Activated T-cell treated with anti-CD3 and anti-CD28 coated beads, Interleukin-2, amount 50 U/mL, for 72 hours (primary cell): ENCODE data around the gene FJX1. TPM values are rescaled to one million over a fixed set of nuclear protein-coding genes. Genes with fewer than 3 reads are reported as not detected.

Experiments
- ATAC-seq, 2 donors: fragments of 150-1000 bp; cut with Tn5 transposase; replicated peaks in 1 of 2; 2 replicates each; pipeline ENCODE4 v1.10.0; 2021; ENCODE audit warnings: moderate library complexity in 2 of 2, mild to moderate bottlenecking in 1 of 2
- DNase-seq, 2 donors: peaks; one replicate each; pipeline ENCODE4 v3.0.0; 2021 to 2022; ENCODE audit warnings: mixed read lengths in 1 of 2
- H3K27ac Mint-ChIP-seq: one replicate; pipeline ENCODE4 v1.8.0; 2022; ENCODE audit warnings: mild to moderate bottlenecking, moderate library complexity, mixed read lengths
- H3K27me3 Mint-ChIP-seq: one replicate; pipeline ENCODE4 v1.8.0; 2022; ENCODE audit warnings: low read depth, mixed read lengths
- H3K36me3 Mint-ChIP-seq, 2 donors: one replicate each; pipeline ENCODE4 v1.8.0; 2022; ENCODE audit warnings: mixed read lengths in 2 of 2, mild to moderate bottlenecking in 1 of 2; ENCODE audit not compliant: insufficient read depth in 2 of 2
- H3K4me1 Mint-ChIP-seq: one replicate; pipeline ENCODE4 v1.8.0; 2022; ENCODE audit warnings: low read depth, mixed read lengths
- H3K4me3 Mint-ChIP-seq, 2 donors: one replicate each; pipeline ENCODE4 v1.8.0; 2022; ENCODE audit warnings: mild to moderate bottlenecking in 2 of 2, mixed read lengths in 2 of 2, moderate library complexity in 2 of 2
- H3K9me3 Mint-ChIP-seq, 2 donors: one replicate each; pipeline ENCODE4 v1.8.0; 2022; ENCODE audit warnings: mixed read lengths in 2 of 2
- total RNA-seq, 2 donors: library from RNA; stranded (reverse); gene quantifications; one replicate each; pipeline ENCODE4 v1.2.3, GENCODE V29; 2022

Gene FJX1
- total RNA-seq, 2 donors from 2014 or later: 0.46 to 0.89 TPM

GRCh38 chr11:35590412-35590811, 27.8 kb upstream of the FJX1 start:
- Mint-ChIP-seq H3K4me3 (no peak overlapping the region), H3K27ac (no peak overlapping the region), H3K36me3 (no peaks in the 10 kb centered on the region), H3K4me1 (peaks cover 6% of the 10 kb centered on the region), H3K9me3 (no peaks in the 10 kb centered on the region), H3K27me3 (peaks cover 70% of the 10 kb centered on the region)
- no peak for ATAC-seq
- DNase-seq: no peak

- ATAC-seq (no peak), DNase-seq (no peak)
- H3K27ac Mint-ChIP-seq: no peak overlapping the region
- H3K27me3 Mint-ChIP-seq: peaks cover 73% of the 10 kb centered on the region
- H3K4me1 Mint-ChIP-seq: peaks cover 6% of the 10 kb centered on the region
- H3K36me3 Mint-ChIP-seq: no peaks in the 10 kb centered on the region
- no peaks in the 10 kb centered on the region for H3K9me3 Mint-ChIP-seq
- H3K4me3 Mint-ChIP-seq: no peak overlapping the region
These were observed 25.1 kb upstream of the FJX1 start for GRCh38 chr11:35593143-35593542.

- ATAC-seq (no peak), DNase-seq (no peak)
- H3K4me3 Mint-ChIP-seq: no peak overlapping the region
- H3K27ac Mint-ChIP-seq: no peak overlapping the region
- H3K4me1 Mint-ChIP-seq: peaks cover 20% of the 10 kb centered on the region
- H3K36me3 Mint-ChIP-seq: no peaks in the 10 kb centered on the region
- no peaks in the 10 kb centered on the region for H3K9me3 Mint-ChIP-seq
- H3K27me3 Mint-ChIP-seq: peaks cover 71% of the 10 kb centered on the region
These were observed 23.6 kb upstream of the FJX1 start for GRCh38 chr11:35594680-35595079.

GRCh38 chr11:35598254-35599125, 19.8 kb upstream of the FJX1 start:
- ATAC-seq: peak; percentile 92
- H3K36me3 Mint-ChIP-seq: no peaks in the 10 kb centered on the region
- H3K9me3 Mint-ChIP-seq: no peaks in the 10 kb centered on the region
- H3K27me3 Mint-ChIP-seq: peaks cover 80% of the 10 kb centered on the region
- peak overlapping the region; percentile 1 for H3K27ac Mint-ChIP-seq
- H3K4me3 Mint-ChIP-seq: peak overlapping the region; percentile 9 to 54
- DNase-seq: peak; percentile 18 to 48
- peaks cover 20% of the 10 kb centered on the region for H3K4me1 Mint-ChIP-seq

DNA sequence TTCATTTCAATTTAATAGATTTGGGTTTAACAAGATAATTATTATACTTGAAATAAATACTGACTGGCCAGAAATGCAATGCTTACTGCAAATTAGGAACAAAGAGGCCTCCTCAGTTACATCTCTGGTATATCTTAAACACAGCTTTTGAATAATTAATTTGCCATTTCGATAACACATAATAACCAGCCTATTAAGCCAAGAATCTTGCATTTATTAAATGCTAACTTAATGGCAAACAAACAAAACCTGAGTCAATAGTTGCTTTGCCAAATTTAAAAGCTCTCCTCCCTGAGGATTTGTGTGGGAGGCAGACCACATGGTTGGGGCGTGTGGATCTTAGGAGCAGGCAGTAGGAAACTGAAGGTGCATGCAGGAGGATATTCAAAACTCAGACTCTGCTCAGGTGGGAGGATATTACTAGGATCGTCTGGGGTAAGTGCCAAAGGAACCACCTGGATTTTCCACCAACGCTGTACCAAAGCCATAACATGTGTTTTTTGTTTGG, 17.9 kb upstream of the FJX1 start:
- H3K9me3 Mint-ChIP-seq: no peaks in the 10 kb centered on the region
- H3K4me3 Mint-ChIP-seq: no peak overlapping the region
- H3K27ac Mint-ChIP-seq: no peak overlapping the region
- H3K36me3 Mint-ChIP-seq: no peaks in the 10 kb centered on the region
- peaks cover 20% of the 10 kb centered on the region for H3K4me1 Mint-ChIP-seq
- DNase-seq (no peak), ATAC-seq (no peak)
- H3K27me3 Mint-ChIP-seq: peaks cover 69% of the 10 kb centered on the region

DNA sequence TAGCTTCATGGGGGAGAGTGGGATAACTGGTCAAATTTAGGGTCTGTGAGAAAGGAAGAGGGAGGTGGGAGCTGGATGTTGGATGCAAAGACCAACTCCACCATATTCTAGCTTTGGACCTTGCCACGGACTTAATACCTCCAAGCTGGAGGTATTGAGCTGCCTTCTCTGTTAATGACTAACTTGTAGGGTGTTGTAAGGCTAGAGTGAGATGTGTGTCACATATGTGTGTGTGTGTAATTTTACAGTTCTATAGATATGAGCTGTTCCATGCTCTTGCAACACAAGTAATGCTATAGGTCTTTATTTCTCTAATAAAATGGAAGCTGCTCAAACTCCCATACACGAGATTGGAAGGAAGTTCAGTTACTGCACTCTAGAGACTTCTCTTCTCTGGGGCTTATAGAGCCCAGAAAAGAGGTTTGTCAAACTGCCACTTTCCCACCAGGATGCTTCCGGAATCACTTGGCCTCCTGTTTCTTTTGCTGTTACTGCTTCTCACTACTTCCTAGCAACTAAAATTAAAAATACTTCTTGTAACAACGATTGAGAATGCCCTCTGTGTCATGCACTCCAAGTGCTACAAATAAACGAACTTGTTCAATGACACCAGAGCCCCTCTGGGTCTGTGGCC, 16.0 kb upstream of the FJX1 start:
- no peak overlapping the region for H3K27ac Mint-ChIP-seq
- peaks cover 68% of the 10 kb centered on the region for H3K27me3 Mint-ChIP-seq
- H3K36me3 Mint-ChIP-seq: no peaks in the 10 kb centered on the region
- peaks cover 20% of the 10 kb centered on the region for H3K4me1 Mint-ChIP-seq
- no peak for DNase-seq
- H3K4me3 Mint-ChIP-seq: no peak overlapping the region
- H3K9me3 Mint-ChIP-seq: no peaks in the 10 kb centered on the region
- ATAC-seq: no peak

GRCh38 chr11:35602979-35603378, 15.3 kb upstream of the FJX1 start:
- Mint-ChIP-seq H3K4me1 (peaks cover 15% of the 10 kb centered on the region), H3K27me3 (peaks cover 68% of the 10 kb centered on the region), H3K36me3 (no peaks in the 10 kb centered on the region), H3K27ac (no peak overlapping the region), H3K4me3 (no peak overlapping the region), H3K9me3 (no peaks in the 10 kb centered on the region)
- ATAC-seq: no peak
- no peak for DNase-seq

DNA sequence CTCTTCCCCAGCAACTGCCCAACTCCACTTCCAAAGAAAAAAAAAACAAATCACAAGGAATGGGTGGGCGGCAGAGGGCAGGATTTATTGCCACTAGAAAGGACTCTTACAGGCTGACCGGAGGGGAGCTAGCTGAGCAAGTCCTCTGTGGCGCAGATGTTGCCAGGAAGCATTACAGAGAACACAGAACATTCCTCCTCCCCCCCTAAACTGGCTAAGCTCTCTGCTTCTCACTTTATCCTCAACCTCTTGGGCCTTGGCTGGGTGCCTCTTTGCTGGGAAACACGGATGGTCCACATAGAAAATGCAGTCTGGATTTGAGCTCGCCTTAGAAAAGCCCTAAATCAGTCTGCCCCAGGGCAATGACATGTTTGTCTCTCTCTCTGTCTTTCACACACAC, 12.6 kb upstream of the FJX1 start:
- H3K36me3 Mint-ChIP-seq: no peaks in the 10 kb centered on the region
- H3K4me1 Mint-ChIP-seq: no peaks in the 10 kb centered on the region
- no peak overlapping the region for H3K4me3 Mint-ChIP-seq
- no peak overlapping the region for H3K27ac Mint-ChIP-seq
- H3K9me3 Mint-ChIP-seq: no peaks in the 10 kb centered on the region
- DNase-seq: no peak
- no peak for ATAC-seq
- peaks cover 75% of the 10 kb centered on the region for H3K27me3 Mint-ChIP-seq

- Mint-ChIP-seq H3K27ac (no peak overlapping the region), H3K36me3 (no peaks in the 10 kb centered on the region), H3K9me3 (no peaks in the 10 kb centered on the region), H3K4me1 (no peaks in the 10 kb centered on the region), H3K4me3 (no peak overlapping the region), H3K27me3 (peaks cover 75% of the 10 kb centered on the region)
- ATAC-seq (no peak), DNase-seq (no peak)
These were observed 12.1 kb upstream of the FJX1 start for GRCh38 chr11:35606206-35606605.

GRCh38 chr11:35608502-35608901, 9.8 kb upstream of the FJX1 start:
- Mint-ChIP-seq H3K4me3 (no peak overlapping the region), H3K27ac (no peak overlapping the region), H3K9me3 (no peaks in the 10 kb centered on the region), H3K36me3 (no peaks in the 10 kb centered on the region), H3K27me3 (peaks cover 61% of the 10 kb centered on the region), H3K4me1 (no peaks in the 10 kb centered on the region)
- no peak for ATAC-seq
- DNase-seq: no peak

- Mint-ChIP-seq H3K27ac (no peak overlapping the region), H3K4me3 (no peak overlapping the region), H3K9me3 (no peaks in the 10 kb centered on the region), H3K4me1 (no peaks in the 10 kb centered on the region), H3K36me3 (no peaks in the 10 kb centered on the region), H3K27me3 (peaks cover 61% of the 10 kb centered on the region)
- no peak for ATAC-seq
- no peak for DNase-seq
These were observed 8.6 kb upstream of the FJX1 start for GRCh38 chr11:35609656-35610055.

- Mint-ChIP-seq H3K4me3 (no peak overlapping the region), H3K27me3 (peaks cover 68% of the 10 kb centered on the region), H3K36me3 (no peaks in the 10 kb centered on the region), H3K4me1 (no peaks in the 10 kb centered on the region), H3K9me3 (no peaks in the 10 kb centered on the region), H3K27ac (no peak overlapping the region)
- DNase-seq (no peak), ATAC-seq (no peak)
These were observed 7.6 kb upstream of the FJX1 start for GRCh38 chr11:35610631-35611030.

- Mint-ChIP-seq H3K4me3 (no peak overlapping the region), H3K4me1 (no peaks in the 10 kb centered on the region), H3K9me3 (no peaks in the 10 kb centered on the region), H3K27ac (no peak overlapping the region), H3K36me3 (no peaks in the 10 kb centered on the region), H3K27me3 (peaks cover 66% of the 10 kb centered on the region)
- DNase-seq (no peak), ATAC-seq (no peak)
These were observed 6.5 kb upstream of the FJX1 start for GRCh38 chr11:35611741-35612140.
